Urinary bladder (tissue), 4 donors: Measurements from ENCODE around the gene UHRF1. TPM values are rescaled to one million over a fixed set of nuclear protein-coding genes. Genes with fewer than 3 reads are reported as not detected.

Experiments
- DNase-seq: peaks from one replicate; pipeline ENCODE4 v3.0.0-alpha.2; 2015; ENCODE audit errors: extremely low spot score
- H3K27ac ChIP-seq: one replicate; pipeline ENCODE4 v1.5.1; 2013; ENCODE audit warnings: low read depth, mild to moderate bottlenecking, moderate library complexity
- H3K36me3 ChIP-seq: one replicate; pipeline ENCODE4 v1.6.1; 2013; ENCODE audit warnings: mild to moderate bottlenecking, moderate library complexity; ENCODE audit not compliant: insufficient read depth
- H3K4me1 ChIP-seq: one replicate; pipeline ENCODE4 v1.6.1; 2013; ENCODE audit warnings: mild to moderate bottlenecking, moderate library complexity; ENCODE audit not compliant: insufficient read depth
- H3K4me3 ChIP-seq: one replicate; pipeline ENCODE4 v1.5.1; 2013; ENCODE audit warnings: low read depth, low read length
- WGBS: extraction: QIAGEN DNeasy Blood & Tissue Kit; methylation state at CpG from one replicate; pipeline ENCODE4 v1.1.7; 2013; 5-methylcytosine and 5-hydroxymethylcytosine counted together
- polyA plus RNA-seq: library from polyadenylated mRNA; stranded (reverse); fragments of 200-250 nt; gene quantifications from one replicate; pipeline ENCODE4 v1.2.3, GENCODE V29; 2013
- total RNA-seq: library from RNA; depleted of rRNA; stranded (reverse); fragments of >200 nt; gene quantifications from one replicate; pipeline ENCODE4 v1.2.3, GENCODE V29; 2014
- donor health status: healthy with polysubstance abuse.
- donor health status: healthy.

Gene UHRF1
- total and polyA plus RNA-seq, 2 donors, result 0.57 to 8.5 TPM

DNA sequence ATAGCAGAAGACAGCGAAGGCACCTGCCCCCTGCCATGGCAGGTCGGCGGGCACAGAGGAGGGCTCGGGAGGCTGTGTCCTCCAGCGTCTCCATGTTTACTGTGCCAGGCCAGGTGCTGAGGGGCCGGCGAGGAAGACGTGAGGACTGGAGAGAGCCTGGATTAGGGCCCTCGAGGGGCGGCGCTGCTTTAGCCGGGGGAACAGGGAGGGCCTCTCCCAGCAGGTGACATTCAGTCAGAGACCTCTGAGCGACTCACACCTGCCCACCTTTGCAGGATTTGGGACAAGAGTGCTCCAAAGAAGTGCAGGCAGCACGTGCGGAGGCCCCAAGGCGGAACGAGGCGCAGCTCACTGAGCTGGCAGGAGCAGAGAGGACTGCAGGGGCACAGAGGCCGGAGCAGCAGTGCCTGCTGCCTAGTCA, 77.2 kb downstream of the UHRF1 start:
- Histone ChIP-seq H3K4me3 (no peak overlapping the region), H3K27ac (no peak overlapping the region), H3K4me1 (no peaks in the 10 kb centered on the region), H3K36me3 (no peaks in the 10 kb centered on the region)
- 82% methylated on average over 19 of the region's 19 CpGs for WGBS
- DNase-seq, result no peak

DNA sequence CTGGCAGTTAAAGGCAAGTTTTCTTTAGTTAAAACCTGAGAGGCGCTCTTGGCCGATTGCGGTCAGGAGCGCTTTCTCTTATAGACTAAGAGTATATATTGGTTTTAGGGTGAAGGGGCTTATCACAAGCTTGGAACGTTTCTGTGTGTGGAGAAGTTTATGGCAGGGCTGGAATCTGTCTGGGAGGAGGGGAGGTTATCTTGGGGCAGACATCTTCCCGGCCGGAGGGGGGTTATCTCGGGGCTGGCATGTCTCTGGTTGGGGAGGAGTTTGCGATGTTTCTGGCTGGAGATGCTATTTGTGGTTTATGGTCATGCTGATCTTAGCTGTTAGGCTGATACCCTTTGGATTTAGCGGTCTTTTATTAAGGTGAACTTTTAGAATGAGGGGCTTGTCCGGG, 78.0 kb downstream of the UHRF1 start:
- WGBS, result 34% methylated on average over 11 of the region's 11 CpGs
- no peak overlapping the region for H3K4me3 ChIP-seq
- no peak overlapping the region for H3K27ac ChIP-seq
- DNase-seq, result no peak
- H3K36me3 ChIP-seq, result no peaks in the 10 kb centered on the region
- H3K4me1 ChIP-seq, result no peaks in the 10 kb centered on the region

DNA sequence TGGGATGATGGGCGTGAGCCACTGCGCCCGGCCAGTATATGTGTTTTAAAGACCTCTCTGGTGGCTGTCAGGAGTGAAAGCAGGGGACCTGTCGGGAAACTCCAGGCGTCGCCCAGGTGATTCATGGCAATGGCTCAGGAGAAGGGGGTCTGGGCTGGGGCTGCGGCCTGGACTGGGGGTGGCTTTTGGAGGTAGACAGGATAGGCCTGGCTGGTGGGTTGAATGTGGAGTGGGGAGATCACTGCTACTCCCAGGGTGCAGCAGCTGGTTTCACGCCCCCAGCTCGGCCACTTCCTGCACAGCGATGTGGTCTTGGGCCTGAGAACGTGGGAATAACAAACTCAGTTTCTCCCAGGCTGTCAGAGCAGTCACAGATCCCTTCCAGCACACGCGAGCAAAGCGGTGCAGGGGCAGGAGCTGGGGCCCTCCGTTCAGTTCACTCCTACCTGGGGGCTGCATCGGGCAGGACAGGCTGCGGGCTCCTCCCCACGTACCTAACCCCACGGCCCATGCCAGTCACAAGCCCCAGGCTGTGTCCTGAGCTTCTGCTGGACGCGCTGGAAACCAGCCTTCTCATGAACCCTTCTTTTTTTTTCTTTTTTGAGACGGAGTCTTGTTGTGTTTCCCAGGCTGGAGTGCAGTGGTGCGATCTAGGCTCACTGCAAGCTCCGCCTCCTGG, 78.5 kb downstream of the UHRF1 start:
- H3K4me3 ChIP-seq, result no peak overlapping the region
- no peak for DNase-seq
- no peaks in the 10 kb centered on the region for H3K36me3 ChIP-seq
- no peaks in the 10 kb centered on the region for H3K4me1 ChIP-seq
- WGBS, result 69% methylated on average over 24 of the region's 24 CpGs
- no peak overlapping the region for H3K27ac ChIP-seq

DNA sequence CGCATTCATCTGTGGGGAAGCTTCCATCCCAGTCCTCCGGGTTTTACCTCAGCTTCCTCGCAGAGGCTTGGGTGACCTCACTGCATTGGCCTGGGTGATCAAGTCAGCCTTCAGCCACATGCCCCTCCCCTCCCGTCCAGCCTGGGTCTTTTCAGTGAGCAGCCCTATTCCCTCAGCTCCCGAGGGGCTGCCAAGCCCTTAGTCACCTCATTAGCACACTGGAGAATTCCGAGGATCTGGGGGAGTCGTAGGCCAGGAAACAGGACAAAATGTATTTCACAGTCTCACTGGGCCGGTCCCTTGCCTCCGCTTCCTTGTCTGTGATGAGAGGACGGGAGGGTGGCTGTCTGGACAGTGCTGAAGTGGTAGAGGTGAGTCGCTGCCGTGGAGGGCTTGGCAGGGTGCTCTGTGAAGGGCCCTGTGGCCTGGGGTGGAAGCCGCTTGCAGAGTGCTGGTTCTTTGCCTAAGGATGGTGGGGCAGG, 79.5 kb downstream of the UHRF1 start:
- no peak for DNase-seq
- no peak overlapping the region for H3K27ac ChIP-seq
- WGBS, result 50% methylated on average over 13 of the region's 13 CpGs
- no peak overlapping the region for H3K4me3 ChIP-seq
- no peaks in the 10 kb centered on the region for H3K4me1 ChIP-seq
- no peaks in the 10 kb centered on the region for H3K36me3 ChIP-seq

DNA sequence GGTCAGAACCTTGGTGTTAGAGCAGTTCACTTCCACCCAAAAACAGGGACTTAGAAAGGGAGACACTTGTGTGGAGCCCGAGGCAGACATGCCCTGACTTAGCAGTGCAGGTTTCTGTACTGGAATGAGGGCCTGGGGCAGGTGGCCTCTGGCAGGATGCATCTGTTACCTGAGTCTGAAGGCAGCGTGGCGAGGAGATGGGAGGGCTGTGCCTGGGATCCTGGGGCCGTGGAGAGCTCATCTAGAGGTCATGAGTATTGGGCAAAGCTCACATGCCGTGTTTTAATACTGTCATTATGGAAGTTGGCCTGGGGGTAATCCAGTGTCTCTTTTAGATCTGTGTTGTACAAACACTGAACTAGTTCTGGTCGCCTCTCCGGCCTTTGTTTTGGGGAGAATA, 81.0 kb downstream of the UHRF1 start:
- Histone ChIP-seq H3K27ac (no peak overlapping the region), H3K4me3 (no peak overlapping the region), H3K4me1 (no peaks in the 10 kb centered on the region), H3K36me3 (no peaks in the 10 kb centered on the region)
- DNase-seq, result no peak
- WGBS, result 85% methylated on average over 7 of the region's 7 CpGs

DNA sequence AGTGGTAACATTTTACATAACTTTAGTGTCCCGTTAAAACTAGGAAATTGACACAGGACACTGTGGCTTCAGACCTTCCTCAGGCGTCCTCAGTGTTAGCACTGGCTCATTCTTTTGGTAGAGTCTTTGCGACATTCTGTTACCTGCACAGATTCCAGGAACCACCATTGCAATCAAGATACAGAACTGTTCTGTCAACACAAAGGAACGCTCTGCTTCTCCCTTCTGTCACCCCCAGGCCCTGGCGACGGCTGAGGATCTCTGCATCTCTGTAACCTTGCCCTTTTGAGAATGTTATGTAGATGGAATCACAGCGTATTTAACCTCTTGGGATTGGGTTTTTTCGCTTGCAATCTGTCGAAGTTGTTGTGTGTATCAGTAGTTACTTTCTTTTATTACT, 82.2 kb downstream of the UHRF1 start:
- WGBS, result 90% methylated on average over 9 of the region's 9 CpGs
- DNase-seq, result no peak
- Histone ChIP-seq H3K27ac (no peak overlapping the region), H3K4me3 (no peak overlapping the region), H3K36me3 (no peaks in the 10 kb centered on the region), H3K4me1 (no peaks in the 10 kb centered on the region)

DNA sequence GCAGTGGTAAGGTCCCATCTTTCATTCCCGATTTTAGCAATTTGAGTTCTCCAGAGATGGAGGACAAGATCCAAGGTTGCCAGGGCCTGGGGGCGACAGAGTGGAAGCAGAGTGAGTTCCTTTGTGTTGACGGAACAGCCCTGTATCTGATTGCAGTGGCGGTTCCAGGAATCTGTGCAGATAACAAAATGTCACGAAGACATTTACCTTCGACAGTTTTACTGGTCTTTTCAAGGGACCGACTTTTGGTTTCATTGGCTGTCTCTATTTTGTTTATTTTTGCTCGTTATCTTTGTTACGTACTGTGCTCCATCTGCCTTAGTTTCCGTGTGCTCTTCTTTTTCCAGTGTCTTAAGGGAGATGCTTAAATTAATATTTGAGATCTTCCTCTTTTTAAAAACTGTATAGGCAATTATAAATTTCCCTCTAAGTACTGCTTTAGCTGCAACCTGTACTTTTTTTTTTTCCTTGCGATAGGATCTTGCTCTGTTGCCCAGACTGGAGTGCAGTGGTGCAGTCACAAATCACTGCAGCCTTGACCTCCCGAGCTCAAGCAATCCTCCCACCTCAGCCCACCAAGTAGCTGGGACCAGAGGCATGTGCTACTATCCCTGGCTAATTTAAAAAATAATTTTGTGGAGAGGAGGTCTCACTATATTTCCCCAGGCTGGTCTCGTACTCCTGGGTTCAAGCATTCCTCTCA, 82.8 kb downstream of the UHRF1 start:
- H3K4me1 ChIP-seq, result no peaks in the 10 kb centered on the region
- no peak overlapping the region for H3K27ac ChIP-seq
- no peak overlapping the region for H3K4me3 ChIP-seq
- DNase-seq, result no peak
- 80% methylated on average over 13 of the region's 13 CpGs for WGBS
- H3K36me3 ChIP-seq, result no peaks in the 10 kb centered on the region

DNA sequence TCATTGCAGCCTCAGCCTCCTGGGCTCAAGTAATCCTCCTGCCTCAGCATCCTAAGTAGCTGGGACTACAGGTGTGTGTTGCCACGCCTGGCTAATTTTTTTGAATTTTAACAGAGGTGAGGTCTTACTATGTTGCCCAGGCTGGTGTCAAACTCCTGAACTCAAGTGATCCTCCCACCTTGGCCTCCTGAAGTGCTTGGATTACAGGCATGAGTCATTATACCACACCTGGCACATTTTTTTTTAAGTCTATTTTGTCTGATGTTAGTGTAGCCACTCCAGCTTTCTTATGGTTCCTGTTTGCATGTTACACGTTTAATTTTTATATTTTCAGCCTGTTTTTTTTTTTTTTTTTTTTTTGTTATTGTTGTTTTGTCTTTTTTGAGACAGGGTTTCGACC, 84.4 kb downstream of the UHRF1 start:
- Histone ChIP-seq H3K4me3 (no peak overlapping the region), H3K27ac (no peak overlapping the region), H3K36me3 (no peaks in the 10 kb centered on the region), H3K4me1 (no peaks in the 10 kb centered on the region)
- no peak for DNase-seq
- 93% methylated on average over 3 of the region's 3 CpGs for WGBS

DNA sequence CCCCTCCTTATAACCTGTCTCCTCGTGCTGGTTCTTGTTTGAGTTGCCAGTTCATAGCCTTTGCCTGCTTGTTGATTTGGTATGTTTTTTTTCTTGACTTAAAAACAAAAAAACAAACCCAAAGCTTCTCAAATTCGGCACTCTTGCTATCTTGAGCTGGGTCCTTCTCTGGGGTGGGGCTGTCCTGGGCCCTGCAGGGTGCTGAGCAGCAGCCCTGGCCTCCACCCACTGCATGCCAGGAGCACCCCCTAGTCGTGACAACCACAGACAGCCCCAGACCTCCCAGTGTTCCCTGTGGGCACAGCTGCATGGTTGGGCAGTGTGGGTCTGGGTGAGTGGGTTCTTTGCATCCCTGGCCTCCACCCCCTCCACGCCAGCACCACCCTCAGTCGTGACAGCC, 87.4 kb downstream of the UHRF1 start:
- no peak for DNase-seq
- no peak overlapping the region for H3K27ac ChIP-seq
- H3K4me3 ChIP-seq, result no peak overlapping the region
- H3K36me3 ChIP-seq, result no peaks in the 10 kb centered on the region
- 81% methylated on average over 5 of the region's 5 CpGs for WGBS
- H3K4me1 ChIP-seq, result no peaks in the 10 kb centered on the region

DNA sequence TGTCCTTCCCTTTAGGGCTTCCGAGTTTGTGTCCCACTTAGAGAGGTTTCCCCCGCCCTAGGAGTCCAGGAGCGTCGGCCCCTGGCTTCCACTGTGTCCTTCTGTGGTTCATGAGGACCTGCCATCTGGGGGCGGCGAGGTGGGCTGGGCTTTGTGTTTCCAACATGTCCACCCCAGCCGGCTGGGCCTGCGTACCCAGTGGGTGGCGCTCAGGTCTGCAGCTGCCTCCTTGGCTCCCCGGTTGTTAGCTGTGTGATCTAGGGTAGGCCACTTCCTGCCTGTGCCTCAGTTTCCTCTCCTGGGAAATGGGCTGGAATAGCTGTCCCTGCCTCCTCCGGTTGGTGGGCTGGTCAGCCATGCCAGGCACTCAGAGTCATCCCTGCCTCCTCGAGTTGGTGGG, 88.0 kb downstream of the UHRF1 start:
- H3K27ac ChIP-seq, result no peak overlapping the region
- no peak overlapping the region for H3K4me3 ChIP-seq
- H3K36me3 ChIP-seq, result no peaks in the 10 kb centered on the region
- no peaks in the 10 kb centered on the region for H3K4me1 ChIP-seq
- DNase-seq, result no peak
- WGBS, result 93% methylated on average over 12 of the region's 12 CpGs

DNA sequence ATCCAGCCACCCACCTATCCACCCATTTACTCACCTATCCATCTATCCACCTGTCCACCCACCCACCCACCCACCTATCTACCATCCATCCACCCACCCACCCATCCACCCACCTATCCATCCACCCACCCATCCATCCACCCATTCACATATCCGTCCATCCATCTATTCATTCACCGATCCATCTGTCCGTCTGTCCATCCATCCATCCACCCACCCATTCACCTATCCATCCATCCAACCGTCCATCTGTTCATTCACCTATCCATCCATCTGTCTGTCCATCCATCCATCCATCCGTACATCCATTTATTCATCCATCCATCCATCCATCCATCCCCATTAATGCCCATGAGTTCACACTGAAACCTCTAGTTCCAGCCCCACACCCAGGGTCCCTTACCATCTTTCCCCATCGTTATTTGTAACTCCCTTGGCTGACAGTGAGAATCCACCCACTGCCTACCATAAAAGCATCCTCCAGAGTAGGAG, 90.9 kb downstream of the UHRF1 start:
- no peak overlapping the region for H3K4me3 ChIP-seq
- H3K4me1 ChIP-seq, result no peaks in the 10 kb centered on the region
- H3K36me3 ChIP-seq, result no peaks in the 10 kb centered on the region
- no peak overlapping the region for H3K27ac ChIP-seq
- DNase-seq, result no peak
- 89% methylated on average over 6 of the region's 6 CpGs for WGBS

DNA sequence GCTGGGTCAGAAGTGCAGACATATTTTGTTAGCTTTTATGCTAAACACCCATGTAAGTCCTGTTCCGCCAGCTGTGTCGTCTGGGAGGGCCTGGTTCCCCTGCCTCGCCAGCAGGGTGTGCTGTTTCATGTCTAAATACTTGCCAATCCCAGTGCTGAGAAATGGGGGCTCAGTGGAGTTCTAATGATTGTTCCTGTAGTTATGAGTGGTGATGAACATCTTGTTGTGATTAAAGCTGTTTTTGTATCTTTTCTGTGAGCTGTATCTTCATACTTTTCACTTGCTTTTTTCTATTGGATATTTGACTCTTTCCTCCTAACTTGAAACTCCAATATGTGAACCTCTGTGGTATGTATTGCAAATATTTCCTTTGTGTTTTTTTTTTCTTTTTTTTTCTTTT, 92.3 kb downstream of the UHRF1 start:
- no peak overlapping the region for H3K4me3 ChIP-seq
- DNase-seq, result no peak
- no peaks in the 10 kb centered on the region for H3K36me3 ChIP-seq
- 71% methylated on average over 3 of the region's 3 CpGs for WGBS
- H3K27ac ChIP-seq, result no peak overlapping the region
- no peaks in the 10 kb centered on the region for H3K4me1 ChIP-seq

DNA sequence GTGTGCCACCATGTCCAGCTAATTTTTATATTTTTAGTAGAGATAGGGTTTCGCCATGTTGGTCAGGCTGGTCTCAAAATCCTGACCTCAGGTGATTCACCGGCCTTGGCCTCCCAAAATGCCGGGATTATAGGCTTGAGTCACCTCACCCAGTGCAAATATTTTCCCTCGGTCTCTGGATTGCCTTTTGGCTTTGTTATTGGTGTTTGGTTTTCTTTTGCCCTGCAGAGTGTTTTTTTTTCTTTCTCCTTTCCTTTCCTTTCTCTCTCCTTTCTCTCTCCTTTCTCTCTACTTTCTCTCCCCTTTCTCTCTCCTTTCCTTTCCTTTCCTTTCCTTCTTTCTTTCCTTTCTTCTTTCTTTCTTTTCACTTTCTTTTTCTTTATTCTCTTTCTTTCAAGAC, 92.8 kb downstream of the UHRF1 start:
- H3K27ac ChIP-seq, result no peak overlapping the region
- no peaks in the 10 kb centered on the region for H3K36me3 ChIP-seq
- H3K4me3 ChIP-seq, result no peak overlapping the region
- no peaks in the 10 kb centered on the region for H3K4me1 ChIP-seq
- no peak for DNase-seq
- WGBS, result 72% methylated on average over 4 of the region's 4 CpGs

DNA sequence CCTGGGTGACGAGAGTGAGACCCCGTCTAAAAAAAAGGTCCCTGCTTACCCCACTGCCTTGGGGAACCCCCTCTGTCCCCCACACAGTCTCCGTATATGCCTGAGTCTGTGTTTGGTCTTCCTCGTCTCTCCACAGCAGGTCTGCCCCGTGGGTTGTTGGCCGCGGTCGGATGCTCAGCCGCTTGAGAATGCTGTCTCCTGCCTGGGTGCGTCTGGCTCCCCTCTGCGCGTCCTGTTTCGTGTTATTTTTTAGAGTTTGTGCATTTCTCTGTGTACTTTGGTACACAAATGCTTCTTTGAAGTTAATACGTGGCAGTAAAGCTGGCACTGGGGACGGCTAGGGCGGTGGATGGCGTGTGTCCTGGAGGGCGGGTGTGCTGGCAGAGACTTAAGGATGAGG, 94.5 kb downstream of the UHRF1 start:
- H3K27ac ChIP-seq, result no peak overlapping the region
- DNase-seq, result no peak
- H3K36me3 ChIP-seq, result no peaks in the 10 kb centered on the region
- no peak overlapping the region for H3K4me3 ChIP-seq
- no peaks in the 10 kb centered on the region for H3K4me1 ChIP-seq
- 89% methylated on average over 18 of the region's 18 CpGs for WGBS
